Tibial artery (tissue), 4 donors: ENCODE results near the gene MYO5B.

Source experiments
- DNase-seq, 2 donors: peaks; one replicate each; pipeline ENCODE4 v3.0.0-alpha.2; 2019
- H3K27ac ChIP-seq, 2 donors: fragments of 200-600 bp; sonication (generic) in 1 of 2; 1 replicate in 1 of 2; 2 replicates in 1 of 2; pipeline ENCODE4 v1.5.1; 2018 to 2019; ENCODE audit warnings: mild to moderate bottlenecking in 1 of 2
- H3K27me3 ChIP-seq, 2 donors: fragments of 200-600 bp; sonication (generic) in 1 of 2; one replicate each; pipeline versions ENCODE4 v1.5.1 to v1.6.0; 2016 to 2019
- H3K36me3 ChIP-seq, 3 donors: fragments of 200-600 bp; sonication (generic) in 2 of 3; one replicate each; pipeline ENCODE4 v1.5.1; 2016 to 2019; ENCODE audit warnings: mild to moderate bottlenecking in 2 of 3
- H3K4me1 ChIP-seq, 4 donors: fragments of 200-600 bp; sonication (generic) in 2 of 4; 1 replicate in 3 of 4; 2 replicates in 1 of 4; pipeline ENCODE4 v1.5.1; 2016 to 2019
- H3K4me3 ChIP-seq, 2 donors: fragments of 200-600 bp; sonication (generic) in 1 of 2; 1 replicate in 1 of 2; 2 replicates in 1 of 2; pipeline ENCODE4 v1.5.1; 2018 to 2019; ENCODE audit warnings: mild to moderate bottlenecking in 2 of 2
- H3K9me3 ChIP-seq, 3 donors: fragments of 200-600 bp; sonication (generic) in 1 of 3; one replicate each; pipeline ENCODE4 v1.5.1; 2016 to 2019
- intact Hi-C: fragments of 100-400 bp; cut with DNase I; formaldehyde crosslinking; loops from one replicate; pipeline ENCODE4 v1.15.0; 2023; ENCODE audit warnings: low total_unique reads
- TF ChIP-seq, protein P1 (sequence below), 2 experiments: fragments of 200-600 bp in 1 of 2; fragments of 450-650 bp in 1 of 2; IDR thresholded peaks; one replicate each; pipeline ENCODE4 v1.5.1; 2017 to 2019; ENCODE audit warnings: antibody characterized with exemption in 2 of 2, mild to moderate bottlenecking in 1 of 2, moderate library complexity in 1 of 2

MYO5B gene

DNA sequence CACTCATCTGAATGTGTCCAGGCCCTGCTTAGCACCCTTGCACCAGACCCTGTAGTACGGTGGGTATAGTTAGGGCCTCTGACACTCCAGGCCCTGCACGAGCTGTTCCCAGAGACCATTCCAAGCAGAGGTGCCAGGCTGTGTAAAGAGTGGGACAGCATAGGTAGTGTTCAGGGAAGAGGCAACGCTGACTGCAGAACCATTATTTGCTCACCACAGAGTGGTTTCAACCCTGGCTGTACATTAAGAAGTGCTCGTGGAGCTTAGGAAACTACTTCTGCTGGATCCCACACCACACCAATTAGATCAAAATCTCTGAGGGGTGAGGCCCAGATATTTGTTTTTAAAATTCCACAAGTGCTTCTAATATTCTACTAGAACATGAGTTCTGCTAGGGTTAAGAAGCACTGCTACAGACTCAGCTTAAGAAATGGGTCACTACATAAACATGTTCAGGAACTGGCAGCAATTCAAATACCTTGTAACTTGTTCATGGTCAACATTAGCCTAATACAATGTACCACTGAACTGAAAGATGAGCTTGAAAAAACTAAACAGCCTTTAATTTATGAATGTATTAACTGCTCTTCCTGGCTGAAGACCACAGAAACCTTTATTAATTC lies 183.0 kb downstream of the MYO5B start:
- Histone ChIP-seq H3K27ac (peak overlapping the region; percentile 39 to 48), H3K4me3 (no peak overlapping the region), H3K9me3 (no peaks in the 10 kb centered on the region), H3K36me3 (no peaks in the 10 kb centered on the region), H3K27me3 (no peaks in the 10 kb centered on the region), H3K4me1 (peaks cover 0 to 21% (median 10%) of the 10 kb centered on the region in 4 donors)
- DNase-seq, result no peak
- intact Hi-C loops, result no loop called here
- TF ChIP-seq, protein P1, sequence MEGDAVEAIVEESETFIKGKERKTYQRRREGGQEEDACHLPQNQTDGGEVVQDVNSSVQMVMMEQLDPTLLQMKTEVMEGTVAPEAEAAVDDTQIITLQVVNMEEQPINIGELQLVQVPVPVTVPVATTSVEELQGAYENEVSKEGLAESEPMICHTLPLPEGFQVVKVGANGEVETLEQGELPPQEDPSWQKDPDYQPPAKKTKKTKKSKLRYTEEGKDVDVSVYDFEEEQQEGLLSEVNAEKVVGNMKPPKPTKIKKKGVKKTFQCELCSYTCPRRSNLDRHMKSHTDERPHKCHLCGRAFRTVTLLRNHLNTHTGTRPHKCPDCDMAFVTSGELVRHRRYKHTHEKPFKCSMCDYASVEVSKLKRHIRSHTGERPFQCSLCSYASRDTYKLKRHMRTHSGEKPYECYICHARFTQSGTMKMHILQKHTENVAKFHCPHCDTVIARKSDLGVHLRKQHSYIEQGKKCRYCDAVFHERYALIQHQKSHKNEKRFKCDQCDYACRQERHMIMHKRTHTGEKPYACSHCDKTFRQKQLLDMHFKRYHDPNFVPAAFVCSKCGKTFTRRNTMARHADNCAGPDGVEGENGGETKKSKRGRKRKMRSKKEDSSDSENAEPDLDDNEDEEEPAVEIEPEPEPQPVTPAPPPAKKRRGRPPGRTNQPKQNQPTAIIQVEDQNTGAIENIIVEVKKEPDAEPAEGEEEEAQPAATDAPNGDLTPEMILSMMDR (IDR thresholded peaks at IDR 0.05), result no peak

DNA sequence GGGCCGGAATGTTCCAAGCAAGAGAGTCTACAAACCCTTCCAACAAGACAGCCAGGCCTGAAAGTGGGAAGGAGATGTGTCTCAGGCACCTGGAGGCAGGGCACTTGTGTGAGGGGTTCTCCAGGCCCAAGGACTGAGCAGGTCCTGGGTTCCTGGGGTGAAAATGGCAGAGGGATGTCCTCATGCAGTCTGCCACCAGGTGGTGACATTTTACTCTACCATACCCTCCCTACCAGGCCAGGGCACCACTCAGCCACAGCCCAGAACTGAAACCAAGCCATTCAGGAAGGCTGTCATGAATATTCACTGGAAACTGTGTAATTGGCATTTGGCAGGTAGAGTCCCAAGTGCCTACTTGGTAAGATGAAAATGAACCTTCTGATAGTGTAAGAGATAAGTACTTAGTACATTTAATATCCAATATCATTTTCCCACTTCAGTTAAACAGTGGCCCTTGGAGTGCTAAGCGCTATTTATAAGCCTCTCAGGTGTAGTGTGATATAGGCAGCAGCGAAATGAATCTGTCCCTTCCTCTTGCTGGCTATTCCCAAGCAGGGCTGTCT lies 185.1 kb downstream of the MYO5B start:
- TF ChIP-seq, protein P1 (IDR thresholded peaks at IDR 0.05), result peak; percentile 26 to 43
- no peak for DNase-seq
- Histone ChIP-seq H3K9me3 (no peaks in the 10 kb centered on the region), H3K27ac (no peak overlapping the region), H3K27me3 (no peaks in the 10 kb centered on the region), H3K4me1 (peaks cover 0 to 21% (median 10%) of the 10 kb centered on the region in 4 donors), H3K4me3 (no peak overlapping the region), H3K36me3 (no peaks in the 10 kb centered on the region)
- intact Hi-C loops, result no loop called here

DNA sequence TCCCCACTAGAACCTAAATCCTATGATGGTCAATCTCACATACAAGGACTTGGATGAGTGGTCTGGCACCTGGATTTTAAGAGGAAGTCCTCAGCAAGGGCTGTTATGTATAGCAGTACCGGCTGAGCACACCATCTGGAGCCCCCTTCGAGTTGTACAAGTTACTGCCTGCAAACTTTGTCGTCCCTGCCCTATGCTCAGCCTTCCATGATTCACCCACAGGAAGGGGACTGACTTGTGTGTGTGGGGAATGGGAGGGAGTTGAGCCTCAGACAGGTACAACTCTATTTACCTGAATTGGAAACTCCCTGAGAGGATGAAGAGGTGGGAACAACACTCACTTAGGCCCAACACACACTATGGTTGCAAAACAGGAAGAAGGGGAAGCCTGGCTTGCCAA lies 186.6 kb downstream of the MYO5B start:
- intact Hi-C loops, result no loop called here
- TF ChIP-seq, protein P1 (IDR thresholded peaks at IDR 0.05), result no peak
- H3K4me3 ChIP-seq, result no peak overlapping the region
- no peaks in the 10 kb centered on the region for H3K27me3 ChIP-seq
- H3K4me1 ChIP-seq, result peaks cover 0 to 21% (median 10%) of the 10 kb centered on the region in 4 donors
- no peaks in the 10 kb centered on the region for H3K36me3 ChIP-seq
- no peak for DNase-seq
- no peak overlapping the region for H3K27ac ChIP-seq
- no peaks in the 10 kb centered on the region for H3K9me3 ChIP-seq

DNA sequence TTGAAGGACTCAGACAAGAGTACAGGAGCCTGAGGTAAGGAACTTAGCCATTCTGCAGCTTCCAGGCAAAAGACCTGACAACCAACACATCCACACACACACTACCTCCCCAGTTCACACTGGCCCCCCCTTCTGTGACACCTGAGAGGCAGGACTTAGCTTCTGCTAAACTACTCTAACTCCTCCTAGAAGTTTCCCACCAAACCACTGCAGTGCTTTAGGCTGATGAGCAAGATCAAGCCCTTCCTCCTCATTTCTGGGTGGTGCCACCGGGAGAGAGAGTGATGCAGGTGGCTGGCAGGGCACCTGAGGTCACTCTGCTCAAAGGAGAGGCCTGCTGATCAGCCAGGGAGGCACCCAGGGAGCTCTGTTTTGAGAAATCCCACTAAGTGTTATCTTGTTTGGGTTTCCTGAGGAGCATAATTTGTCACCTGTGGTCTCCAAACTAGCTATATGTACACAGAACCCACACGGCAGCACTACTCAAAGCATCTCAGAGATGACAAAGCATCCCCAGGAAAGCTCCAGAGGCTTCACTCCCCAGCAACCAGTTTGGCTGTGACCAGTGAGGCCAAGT lies 188.4 kb downstream of the MYO5B start:
- H3K27ac ChIP-seq, result no peak overlapping the region
- H3K36me3 ChIP-seq, result no peaks in the 10 kb centered on the region
- DNase-seq, result no peak
- intact Hi-C loops, result no loop called here
- H3K27me3 ChIP-seq, result no peaks in the 10 kb centered on the region
- no peaks in the 10 kb centered on the region for H3K9me3 ChIP-seq
- H3K4me1 ChIP-seq, result peaks cover 0 to 5% (median 3%) of the 10 kb centered on the region in 4 donors
- no peak overlapping the region for H3K4me3 ChIP-seq
- TF ChIP-seq, protein P1 (IDR thresholded peaks at IDR 0.05), result no peak

DNA sequence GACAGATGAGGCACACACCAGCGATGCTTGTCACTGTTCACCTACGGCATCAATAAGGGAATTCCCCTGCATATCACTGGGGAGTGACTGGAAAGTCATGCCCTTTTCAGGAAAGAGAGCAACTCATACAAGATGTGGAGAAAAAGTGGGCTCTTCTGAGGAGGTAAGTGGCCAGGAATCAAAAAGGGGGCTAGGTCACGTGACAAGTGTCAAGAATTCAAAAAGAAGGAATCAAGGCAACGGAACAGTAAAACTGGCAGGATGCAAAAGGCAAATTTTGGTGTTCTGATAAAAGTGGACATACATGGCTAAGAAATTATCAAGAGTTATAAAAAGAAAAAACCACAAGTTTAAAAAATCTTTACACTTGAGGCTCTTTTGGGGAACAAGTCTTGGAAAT lies 190.9 kb downstream of the MYO5B start:
- intact Hi-C loops, result no loop called here
- TF ChIP-seq, protein P1 (IDR thresholded peaks at IDR 0.05), result no peak
- H3K36me3 ChIP-seq, result no peaks in the 10 kb centered on the region

More for the DNA sequence above, 190.9 kb downstream of the MYO5B start:
- H3K4me1 ChIP-seq, result no peaks in the 10 kb centered on the region
- DNase-seq, result no peak
- no peak overlapping the region for H3K27ac ChIP-seq
- no peaks in the 10 kb centered on the region for H3K9me3 ChIP-seq
- no peaks in the 10 kb centered on the region for H3K27me3 ChIP-seq
- H3K4me3 ChIP-seq, result no peak overlapping the region
